Measurements from ENCODE around the gene VWA8. TPM values are rescaled to one million over a fixed set of nuclear protein-coding genes. Genes with fewer than 3 reads are reported as not detected.

Gene VWA8
- polyA plus RNA-seq, 1 of the 3 experiments (the other 2 are of a cell fraction): 5.5 TPM

- no peak for TF ChIP-seq NRF1 (IDR thresholded peaks at IDR 0.05; ENCODE audit: low read depth, low read length)
- TF ChIP-seq GATA2 (CRISPR knock-in tag; IDR thresholded peaks at IDR 0.05): no peak
Observed at GRCh38 chr13:42000846-42001245, 39.9 kb upstream of the VWA8 start (continued).

DNA sequence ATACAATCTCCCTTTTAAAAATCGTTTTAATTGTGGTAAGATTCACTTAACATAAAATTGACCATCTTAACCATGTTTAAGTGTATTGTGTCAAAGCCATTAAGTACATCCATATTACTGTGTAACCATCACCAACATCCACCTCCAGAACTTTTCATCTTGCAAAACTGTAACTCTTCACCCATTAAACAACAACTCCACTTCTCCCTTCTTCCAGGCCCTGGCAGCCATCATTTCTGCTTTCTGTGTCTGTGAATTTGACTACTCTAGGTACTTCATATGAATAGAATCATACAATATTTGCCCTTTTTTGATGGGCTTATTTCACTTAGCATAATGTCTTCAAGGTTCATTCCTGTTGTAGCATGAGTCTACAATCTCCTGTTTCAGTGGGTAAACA lies 36.5 kb upstream of the VWA8 start:
- DNase-seq: no peak
- no peak overlapping the region for H3K4me2 ChIP-seq
- H3K4me1 ChIP-seq (ENCODE audit: control insufficient read depth in 1 of 2, insufficient read depth in 2 of 2, low read depth in 1 of 2, low read length in 1 of 2): peaks cover 0 to 7% of the 10 kb centered on the region in 2 experiments
- no peaks in the 10 kb centered on the region for H3K9me2 ChIP-seq
- H3K4me3 ChIP-seq (ENCODE audit: low read depth in 2 of 2, low read length in 1 of 2): no peak overlapping the region
- H3K27me3 ChIP-seq (ENCODE audit: insufficient read depth): no peaks in the 10 kb centered on the region
- TF ChIP-seq RAD21 (IDR thresholded peaks at IDR 0.05; ENCODE audit: low read length): no peak
- TF ChIP-seq, protein P1, sequence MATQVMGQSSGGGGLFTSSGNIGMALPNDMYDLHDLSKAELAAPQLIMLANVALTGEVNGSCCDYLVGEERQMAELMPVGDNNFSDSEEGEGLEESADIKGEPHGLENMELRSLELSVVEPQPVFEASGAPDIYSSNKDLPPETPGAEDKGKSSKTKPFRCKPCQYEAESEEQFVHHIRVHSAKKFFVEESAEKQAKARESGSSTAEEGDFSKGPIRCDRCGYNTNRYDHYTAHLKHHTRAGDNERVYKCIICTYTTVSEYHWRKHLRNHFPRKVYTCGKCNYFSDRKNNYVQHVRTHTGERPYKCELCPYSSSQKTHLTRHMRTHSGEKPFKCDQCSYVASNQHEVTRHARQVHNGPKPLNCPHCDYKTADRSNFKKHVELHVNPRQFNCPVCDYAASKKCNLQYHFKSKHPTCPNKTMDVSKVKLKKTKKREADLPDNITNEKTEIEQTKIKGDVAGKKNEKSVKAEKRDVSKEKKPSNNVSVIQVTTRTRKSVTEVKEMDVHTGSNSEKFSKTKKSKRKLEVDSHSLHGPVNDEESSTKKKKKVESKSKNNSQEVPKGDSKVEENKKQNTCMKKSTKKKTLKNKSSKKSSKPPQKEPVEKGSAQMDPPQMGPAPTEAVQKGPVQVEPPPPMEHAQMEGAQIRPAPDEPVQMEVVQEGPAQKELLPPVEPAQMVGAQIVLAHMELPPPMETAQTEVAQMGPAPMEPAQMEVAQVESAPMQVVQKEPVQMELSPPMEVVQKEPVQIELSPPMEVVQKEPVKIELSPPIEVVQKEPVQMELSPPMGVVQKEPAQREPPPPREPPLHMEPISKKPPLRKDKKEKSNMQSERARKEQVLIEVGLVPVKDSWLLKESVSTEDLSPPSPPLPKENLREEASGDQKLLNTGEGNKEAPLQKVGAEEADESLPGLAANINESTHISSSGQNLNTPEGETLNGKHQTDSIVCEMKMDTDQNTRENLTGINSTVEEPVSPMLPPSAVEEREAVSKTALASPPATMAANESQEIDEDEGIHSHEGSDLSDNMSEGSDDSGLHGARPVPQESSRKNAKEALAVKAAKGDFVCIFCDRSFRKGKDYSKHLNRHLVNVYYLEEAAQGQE (IDR thresholded peaks at IDR 0.05; ENCODE audit: low read depth, low read length): no peak
- TF ChIP-seq, protein P2, sequence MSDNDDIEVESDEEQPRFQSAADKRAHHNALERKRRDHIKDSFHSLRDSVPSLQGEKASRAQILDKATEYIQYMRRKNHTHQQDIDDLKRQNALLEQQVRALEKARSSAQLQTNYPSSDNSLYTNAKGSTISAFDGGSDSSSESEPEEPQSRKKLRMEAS (IDR thresholded peaks at IDR 0.05; ENCODE audit: low read depth): no peak
- TF ChIP-seq FOXJ3 (CRISPR knock-in tag; IDR thresholded peaks at IDR 0.05): no peak
- no peak for TF ChIP-seq RXRA (IDR thresholded peaks at IDR 0.05; ENCODE audit: borderline replicate concordance, low read depth)
- WGBS (ENCODE audit: low lambda C conversion rate): 32% methylated on average over 1 of the region's 1 CpG
- no peaks in the 10 kb centered on the region for H3K36me3 ChIP-seq (replicated peaks in 1 of 2; ENCODE audit: control insufficient read depth in 1 of 2, insufficient read depth in 2 of 2, low read length in 1 of 2)
- no peak overlapping the region for H3K27ac ChIP-seq (ENCODE audit: low read depth in 2 of 2, low read length in 1 of 2)
- no peak overlapping the region for H2AFZ ChIP-seq (ENCODE audit: low read depth)
- no peaks in the 10 kb centered on the region for H3K9me3 ChIP-seq
- ChIA-PET CTCF (no interaction called here), POLR2A (no interaction called here)
- H3K9ac ChIP-seq: no peak overlapping the region
- no peaks in the 10 kb centered on the region for H3K79me2 ChIP-seq (ENCODE audit: insufficient read depth)
- H4K20me1 ChIP-seq (ENCODE audit: insufficient read depth): no peaks in the 10 kb centered on the region
- H3F3A ChIP-seq (replicated peaks; ENCODE audit: insufficient read depth): peaks cover 3% of the 10 kb centered on the region

DNA sequence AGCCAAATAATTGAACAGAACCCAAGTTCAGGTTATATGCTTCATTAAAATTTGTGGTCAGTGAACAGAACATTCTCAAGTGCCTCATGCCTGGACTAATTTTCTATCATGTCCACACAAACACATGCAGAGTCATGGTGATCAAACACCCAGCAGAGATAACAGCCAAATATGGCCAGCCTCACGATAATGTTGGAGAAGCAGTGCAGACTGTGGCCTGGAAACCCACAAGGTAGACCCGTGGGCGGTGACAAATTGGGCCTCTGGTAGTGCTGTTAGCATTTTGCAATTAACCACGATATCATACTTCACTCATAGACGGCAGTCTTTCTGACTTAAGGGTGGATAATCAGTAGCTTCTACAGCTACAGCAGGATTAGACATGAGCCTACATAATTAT lies 35.0 kb upstream of the VWA8 start:
- Histone ChIP-seq H4K20me1 (ENCODE audit: insufficient read depth) (no peaks in the 10 kb centered on the region), H3K27me3 (ENCODE audit: insufficient read depth) (no peaks in the 10 kb centered on the region), H3K27ac (ENCODE audit: low read depth in 2 of 2, low read length in 1 of 2) (no peak overlapping the region), H3K4me3 (ENCODE audit: low read depth in 2 of 2, low read length in 1 of 2) (no peak overlapping the region), H3K4me1 (ENCODE audit: control insufficient read depth in 1 of 2, insufficient read depth in 2 of 2, low read depth in 1 of 2, low read length in 1 of 2) (peaks cover 0 to under 1% of the 10 kb centered on the region in 2 experiments; a peak in 2 of 4 replicates), H3K9me2 (no peaks in the 10 kb centered on the region), H3K9me3 (no peaks in the 10 kb centered on the region), H3K9ac (no peak overlapping the region), H3K79me2 (ENCODE audit: insufficient read depth) (no peaks in the 10 kb centered on the region), H3K36me3 (replicated peaks in 1 of 2; ENCODE audit: control insufficient read depth in 1 of 2, insufficient read depth in 2 of 2, low read length in 1 of 2) (no peaks in the 10 kb centered on the region), H3F3A (replicated peaks; ENCODE audit: insufficient read depth) (no peaks in the 10 kb centered on the region), H2AFZ (ENCODE audit: low read depth) (no peak overlapping the region), H3K4me2 (no peak overlapping the region)
- DNase-seq: no peak
- TF ChIP-seq NRF1 (IDR thresholded peaks at IDR 0.05; ENCODE audit: low read depth, low read length): no peak
- TF ChIP-seq GABPA (IDR thresholded peaks at IDR 0.05; ENCODE audit: low read depth): no peak
- TF ChIP-seq TEAD4 (IDR thresholded peaks at IDR 0.05; ENCODE audit: borderline replicate concordance, insufficient read depth): no peak
- TF ChIP-seq FOSL2 (IDR thresholded peaks at IDR 0.05; ENCODE audit: borderline replicate concordance, low read depth): no peak
- no peak for TF ChIP-seq GATA2 (CRISPR knock-in tag; IDR thresholded peaks at IDR 0.05)
- TF ChIP-seq, protein P3, sequence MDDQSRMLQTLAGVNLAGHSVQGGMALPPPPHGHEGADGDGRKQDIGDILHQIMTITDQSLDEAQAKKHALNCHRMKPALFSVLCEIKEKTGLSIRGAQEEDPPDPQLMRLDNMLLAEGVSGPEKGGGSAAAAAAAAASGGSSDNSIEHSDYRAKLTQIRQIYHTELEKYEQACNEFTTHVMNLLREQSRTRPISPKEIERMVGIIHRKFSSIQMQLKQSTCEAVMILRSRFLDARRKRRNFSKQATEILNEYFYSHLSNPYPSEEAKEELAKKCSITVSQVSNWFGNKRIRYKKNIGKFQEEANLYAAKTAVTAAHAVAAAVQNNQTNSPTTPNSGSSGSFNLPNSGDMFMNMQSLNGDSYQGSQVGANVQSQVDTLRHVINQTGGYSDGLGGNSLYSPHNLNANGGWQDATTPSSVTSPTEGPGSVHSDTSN (IDR thresholded peaks at IDR 0.05): no peak
- TF ChIP-seq, protein P4, sequence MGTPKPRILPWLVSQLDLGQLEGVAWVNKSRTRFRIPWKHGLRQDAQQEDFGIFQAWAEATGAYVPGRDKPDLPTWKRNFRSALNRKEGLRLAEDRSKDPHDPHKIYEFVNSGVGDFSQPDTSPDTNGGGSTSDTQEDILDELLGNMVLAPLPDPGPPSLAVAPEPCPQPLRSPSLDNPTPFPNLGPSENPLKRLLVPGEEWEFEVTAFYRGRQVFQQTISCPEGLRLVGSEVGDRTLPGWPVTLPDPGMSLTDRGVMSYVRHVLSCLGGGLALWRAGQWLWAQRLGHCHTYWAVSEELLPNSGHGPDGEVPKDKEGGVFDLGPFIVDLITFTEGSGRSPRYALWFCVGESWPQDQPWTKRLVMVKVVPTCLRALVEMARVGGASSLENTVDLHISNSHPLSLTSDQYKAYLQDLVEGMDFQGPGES (IDR thresholded peaks at IDR 0.05; ENCODE audit: low read depth, low read length): no peak
- TF ChIP-seq TAF1 (IDR thresholded peaks at IDR 0.05; ENCODE audit: borderline replicate concordance, low read depth, low read length): no peak
- TF ChIP-seq TCF12 (IDR thresholded peaks at IDR 0.05): no peak
- ChIA-PET POLR2A (no interaction called here), CTCF (no interaction called here)
- 74% methylated on average over 5 of the region's 5 CpGs for WGBS (ENCODE audit: low lambda C conversion rate)
